Measurements from ENCODE around the gene YWHAH. TPM values are rescaled to one million over a fixed set of nuclear protein-coding genes. Genes with fewer than 3 reads are reported as not detected.

YWHAH gene
- total RNA-seq, 1 donor from 2014 or later = 67.2 TPM

DNA sequence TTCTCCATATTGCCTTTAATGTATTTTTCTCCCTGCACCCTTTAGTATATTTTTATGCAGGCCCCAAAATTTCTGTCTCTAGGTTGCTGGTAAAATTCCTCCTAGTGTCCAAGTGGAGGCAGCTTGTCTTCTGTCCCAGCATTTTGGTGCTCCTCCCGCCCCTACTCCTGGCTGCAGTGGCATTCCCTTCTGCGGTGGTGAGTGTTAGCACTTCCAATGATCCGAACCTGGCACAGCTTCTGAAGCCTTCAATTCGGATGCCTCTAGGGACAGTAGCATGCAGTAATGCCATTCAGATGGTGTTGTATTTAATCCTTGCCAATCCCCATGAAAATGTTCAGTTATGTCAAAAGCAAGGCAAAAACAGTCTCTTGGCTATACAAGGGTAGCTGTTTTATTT is 5.9 kb downstream of the YWHAH start:
- H3K27me3 ChIP-seq (ENCODE audit: low read depth) = no peaks in the 10 kb centered on the region
- H3K9me3 ChIP-seq (replicated peaks) = no peaks in the 10 kb centered on the region
- DNase-seq = no peak
- peaks cover 14% of the 10 kb centered on the region for H3K36me3 ChIP-seq
- TF ChIP-seq, protein P1, sequence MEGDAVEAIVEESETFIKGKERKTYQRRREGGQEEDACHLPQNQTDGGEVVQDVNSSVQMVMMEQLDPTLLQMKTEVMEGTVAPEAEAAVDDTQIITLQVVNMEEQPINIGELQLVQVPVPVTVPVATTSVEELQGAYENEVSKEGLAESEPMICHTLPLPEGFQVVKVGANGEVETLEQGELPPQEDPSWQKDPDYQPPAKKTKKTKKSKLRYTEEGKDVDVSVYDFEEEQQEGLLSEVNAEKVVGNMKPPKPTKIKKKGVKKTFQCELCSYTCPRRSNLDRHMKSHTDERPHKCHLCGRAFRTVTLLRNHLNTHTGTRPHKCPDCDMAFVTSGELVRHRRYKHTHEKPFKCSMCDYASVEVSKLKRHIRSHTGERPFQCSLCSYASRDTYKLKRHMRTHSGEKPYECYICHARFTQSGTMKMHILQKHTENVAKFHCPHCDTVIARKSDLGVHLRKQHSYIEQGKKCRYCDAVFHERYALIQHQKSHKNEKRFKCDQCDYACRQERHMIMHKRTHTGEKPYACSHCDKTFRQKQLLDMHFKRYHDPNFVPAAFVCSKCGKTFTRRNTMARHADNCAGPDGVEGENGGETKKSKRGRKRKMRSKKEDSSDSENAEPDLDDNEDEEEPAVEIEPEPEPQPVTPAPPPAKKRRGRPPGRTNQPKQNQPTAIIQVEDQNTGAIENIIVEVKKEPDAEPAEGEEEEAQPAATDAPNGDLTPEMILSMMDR (IDR thresholded peaks at IDR 0.05; ENCODE audit: borderline replicate concordance) = peak; percentile 15
- intact Hi-C loops (cut with micrococcal nuclease) = no loop called here
- peaks cover 98% of the 10 kb centered on the region for H3K4me1 ChIP-seq
- no peak overlapping the region for H3K4me3 ChIP-seq
- H3K27ac ChIP-seq (replicated peaks) = no peak overlapping the region

DNA sequence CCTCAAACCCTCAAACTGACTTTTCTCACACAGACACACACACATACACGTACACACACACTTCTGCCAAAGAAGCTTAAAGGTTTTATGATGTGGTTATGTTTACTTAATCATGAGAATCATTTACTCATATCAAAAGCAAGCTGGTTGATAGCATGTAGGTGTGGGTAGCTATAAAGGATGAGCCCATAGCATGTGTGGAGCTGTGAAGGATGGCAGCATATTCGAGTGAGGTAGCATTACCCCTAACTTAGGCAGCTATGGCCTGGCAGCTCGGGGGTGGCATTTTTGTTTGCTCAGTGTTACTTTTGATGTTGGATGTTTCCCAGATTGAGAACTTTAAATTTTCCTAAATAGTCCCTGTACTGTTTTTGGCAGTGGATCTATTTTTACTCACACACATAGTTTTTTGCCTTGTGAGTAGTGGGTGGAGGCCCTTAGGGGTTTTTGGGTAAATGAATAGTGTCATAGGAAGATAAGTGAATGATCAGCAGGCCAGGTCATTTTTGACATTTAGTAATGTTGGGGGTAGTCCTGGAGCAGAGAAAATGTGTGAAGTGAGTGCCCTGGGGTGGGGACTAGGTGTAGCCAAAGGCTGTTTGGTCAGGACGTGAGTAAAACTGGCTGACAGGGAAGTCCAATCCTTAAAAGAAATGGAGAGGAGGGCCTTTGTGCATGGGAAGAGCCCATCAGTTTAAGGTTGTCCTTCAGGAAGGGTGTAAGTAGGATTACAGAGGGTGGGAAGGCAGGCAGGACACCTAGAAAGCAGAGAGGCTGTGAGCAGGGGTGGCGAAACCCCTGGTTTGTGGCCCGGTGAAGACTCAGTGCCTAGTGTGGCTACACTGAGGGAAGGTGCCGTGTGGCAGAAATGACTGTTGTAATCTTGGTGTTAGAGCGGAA is 7.1 kb downstream of the YWHAH start:
- Histone ChIP-seq H3K9me3 (replicated peaks) (no peaks in the 10 kb centered on the region), H3K4me3 (no peak overlapping the region), H3K4me1 (peaks cover 89% of the 10 kb centered on the region), H3K36me3 (peaks cover 22% of the 10 kb centered on the region), H3K27ac (replicated peaks) (peak overlapping the region; percentile 70), H3K27me3 (ENCODE audit: low read depth) (no peaks in the 10 kb centered on the region)
- intact Hi-C loops (cut with micrococcal nuclease) = loop anchor here (2.0 kb wide), 1 partner anchor 17 kb away; no protein-coding TSS in a partner anchor
- DNase-seq = no peak
- TF ChIP-seq, protein P1 (IDR thresholded peaks at IDR 0.05; ENCODE audit: borderline replicate concordance) = no peak

GRCh38 chr22:31952094-31952401 is 7.7 kb downstream of the YWHAH start:
- TF ChIP-seq, protein P1 (IDR thresholded peaks at IDR 0.05; ENCODE audit: borderline replicate concordance) = no peak
- no peaks in the 10 kb centered on the region for H3K27me3 ChIP-seq (ENCODE audit: low read depth)
- H3K4me3 ChIP-seq = no peak overlapping the region
- peaks cover 28% of the 10 kb centered on the region for H3K36me3 ChIP-seq
- H3K4me1 ChIP-seq = peaks cover 83% of the 10 kb centered on the region
- H3K9me3 ChIP-seq (replicated peaks) = no peaks in the 10 kb centered on the region
- peak overlapping the region; percentile 70 for H3K27ac ChIP-seq (replicated peaks)
- intact Hi-C loops (cut with micrococcal nuclease) = loop anchor here (2.0 kb wide), 1 partner anchor 17 kb away; no protein-coding TSS in a partner anchor
- no peak for DNase-seq

GRCh38 chr22:31952472-31952871 is 8.1 kb downstream of the YWHAH start:
- Histone ChIP-seq H3K9me3 (replicated peaks) (no peaks in the 10 kb centered on the region), H3K4me1 (peaks cover 79% of the 10 kb centered on the region), H3K36me3 (peaks cover 32% of the 10 kb centered on the region), H3K4me3 (no peak overlapping the region), H3K27ac (replicated peaks) (peak overlapping the region; percentile 70), H3K27me3 (ENCODE audit: low read depth) (no peaks in the 10 kb centered on the region)
- DNase-seq = no peak
- TF ChIP-seq, protein P1 (IDR thresholded peaks at IDR 0.05; ENCODE audit: borderline replicate concordance) = no peak
- intact Hi-C loops (cut with micrococcal nuclease) = loop anchor here (2.0 kb wide), 1 partner anchor 16 kb away; no protein-coding TSS in a partner anchor

DNA sequence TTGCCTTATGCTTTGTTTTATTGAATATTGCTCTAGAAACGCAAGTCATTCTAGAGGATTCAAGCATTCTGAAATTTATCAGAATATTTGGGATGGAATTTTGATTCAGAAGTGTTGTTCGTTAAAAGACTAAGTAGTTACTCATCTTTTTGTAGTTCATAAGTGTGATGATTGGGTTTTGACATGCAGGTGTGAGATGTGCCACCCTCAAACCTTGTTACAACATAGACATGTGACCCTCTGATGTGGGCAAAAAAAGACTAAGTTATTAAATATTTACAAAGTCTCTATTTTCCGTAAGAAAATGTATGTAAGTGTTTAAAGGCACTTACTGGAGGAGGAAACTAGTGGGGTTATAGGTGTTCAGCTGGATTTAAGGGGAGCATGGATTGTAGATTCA is 8.9 kb downstream of the YWHAH start:
- peak overlapping the region; percentile 70 for H3K27ac ChIP-seq (replicated peaks)
- no peak overlapping the region for H3K4me3 ChIP-seq
- peaks cover 73% of the 10 kb centered on the region for H3K4me1 ChIP-seq
- H3K27me3 ChIP-seq (ENCODE audit: low read depth) = no peaks in the 10 kb centered on the region
- TF ChIP-seq, protein P1 (IDR thresholded peaks at IDR 0.05; ENCODE audit: borderline replicate concordance) = no peak
- no peak for DNase-seq
- no peaks in the 10 kb centered on the region for H3K9me3 ChIP-seq (replicated peaks)
- peaks cover 38% of the 10 kb centered on the region for H3K36me3 ChIP-seq
- intact Hi-C loops (cut with micrococcal nuclease) = loop anchor here (2.0 kb wide), 1 partner anchor 16 kb away; no protein-coding TSS in a partner anchor
